ENCODE measurements around the gene SH3PXD2B. TPM values are rescaled to one million over a fixed set of nuclear protein-coding genes. Genes with fewer than 3 reads are reported as not detected.

Gene SH3PXD2B
- total and polyA plus RNA-seq, 2 of the 4 experiments (the other 2 are of a cell fraction), result 8.2 to 14.4 TPM

- H4K8ac ChIP-seq (ENCODE audit: low read depth in 2 of 2, low read length in 2 of 2), result no peak overlapping the region
- ATAC-seq (ENCODE audit: low read depth), result no peak
- no peak overlapping the region for H3K14ac ChIP-seq (replicated peaks; ENCODE audit: low read depth, low read length)
- no peak overlapping the region for H4K5ac ChIP-seq (ENCODE audit: low read depth, low read length)
- H3K9me1 ChIP-seq (ENCODE audit: insufficient read depth, low read length), result peaks cover 19% of the 10 kb centered on the region
- H2BK20ac ChIP-seq (ENCODE audit: low read depth, low read length), result no peak overlapping the region
- dilution Hi-C loops (cut with HindIII; ENCODE audit: low sequenced_read_pairs, unreplicated experiment) (no loop called here), intact Hi-C loops (cut with micrococcal nuclease) (no loop called here), in situ Hi-C loops (cut with MboI; ENCODE audit: low sequenced_read_pairs) (no loop called here)
- no peak overlapping the region for H2AK9ac ChIP-seq (replicated peaks; ENCODE audit: low read depth, low read length, poor library complexity)
- H3K4ac ChIP-seq (ENCODE audit: low read depth, low read length), result no peak overlapping the region
- H2AK5ac ChIP-seq (ENCODE audit: low read depth, low read length), result no peak overlapping the region
- H3K9ac ChIP-seq (ENCODE audit: low read depth, low read length), result no peak overlapping the region
- no peak overlapping the region for H2BK120ac ChIP-seq (ENCODE audit: low read depth, low read length)
- peaks cover 14% of the 10 kb centered on the region for H4K20me1 ChIP-seq (ENCODE audit: insufficient read depth, low read length)
- H3K9me3 ChIP-seq (ENCODE audit: control insufficient read depth, insufficient read depth, low read length), result no peaks in the 10 kb centered on the region
- H2BK5ac ChIP-seq (ENCODE audit: low read depth, low read length, poor library complexity, severe bottlenecking), result no peak overlapping the region
- peaks cover 9% of the 10 kb centered on the region; the same call in 1 of the 2 replicates for H3K4me1 ChIP-seq (ENCODE audit: control insufficient read depth, insufficient read depth, low read length)
- no peak overlapping the region for H3K27ac ChIP-seq (ENCODE audit: insufficient read depth, low read length)
- no peak for DNase-seq
- ChIA-PET POLR2A (ENCODE audit: unreplicated experiment) (interaction anchor here (0.6 kb wide), 1 partner anchor 325 kb away, joined by 5 read pairs; no protein-coding TSS in a partner anchor), CTCF (no interaction called here)
- no peak overlapping the region for H3K23ac ChIP-seq (ENCODE audit: low read depth, low read length)
- TF ChIP-seq RCOR1 (IDR thresholded peaks at IDR 0.05; ENCODE audit: insufficient replicate concordance, low read length), result no peak
- TF ChIP-seq CTCF (conservative IDR thresholded peaks at IDR 0.05; ENCODE audit: low read depth, low read length), result no peak
- no peak for TF ChIP-seq USF2 (IDR thresholded peaks at IDR 0.05; ENCODE audit: low read depth, low read length)
- TF ChIP-seq ELK1 (IDR thresholded peaks at IDR 0.05; ENCODE audit: borderline replicate concordance, low read depth, low read length), result no peak
- no peak for TF ChIP-seq NFE2L2 (IDR thresholded peaks at IDR 0.05; ENCODE audit: low read depth, low read length)
- no peak for TF ChIP-seq POLR2A (IDR thresholded peaks at IDR 0.05; ENCODE audit: low read depth, low read length)
- H3K4me3 ChIP-seq (ENCODE audit: insufficient read depth, low read depth, low read length), result no peak overlapping the region
- no peak overlapping the region for H3K18ac ChIP-seq (ENCODE audit: low read depth, low read length)
- BruUV-seq (replicated peaks), result no TSS peak
- no peak overlapping the region for H2AFZ ChIP-seq (replicated peaks; ENCODE audit: low read length, poor library complexity)
- H3K79me1 ChIP-seq (ENCODE audit: low read depth in 1 of 2, low read length in 2 of 2), result 0 out of 4 replicates have a peak, but pooled peaks cover 0 to 4% of the 10 kb centered on the region in 2 experiments
- no peaks in the 10 kb centered on the region for H3K27me3 ChIP-seq (ENCODE audit: control insufficient read depth, insufficient read depth, low read length)
- no CpG with 5 or more reads among the region's 2 CpGs for WGBS, 2 experiments (ENCODE audit: extremely low coverage in 2 of 2, insufficient read length in 1 of 2)
- H2BK15ac ChIP-seq (ENCODE audit: low read depth, low read length), result no peak overlapping the region
- no peak overlapping the region for H3K56ac ChIP-seq (ENCODE audit: extremely low read depth, insufficient read depth, low read length)
- H3K36me3 ChIP-seq (ENCODE audit: control insufficient read depth, insufficient read depth, low read length), result peaks cover 64% of the 10 kb centered on the region
- H3K4me2 ChIP-seq (ENCODE audit: low read depth, low read length), result no peak overlapping the region
- H4K91ac ChIP-seq (ENCODE audit: insufficient read depth, low read depth, low read length), result no peak overlapping the region
Observed at GRCh38 chr5:172343741-172344140, 110.6 kb downstream of the SH3PXD2B start.

Measured in IMR-90 (cell line).